Measurements from ENCODE around the gene MTUS2. TPM values are rescaled to one million over a fixed set of nuclear protein-coding genes. Genes with fewer than 3 reads are reported as not detected.

Gene MTUS2
- total RNA-seq, 1 experiment from 2014 or later: 0.24 TPM

- DNase-seq (ENCODE audit: low read depth): no peak
These were observed 632.9 kb downstream of the MTUS2 start for GRCh38 chr13:29452773-29453616.

- no peak for DNase-seq (ENCODE audit: low read depth)
These were observed 633.5 kb downstream of the MTUS2 start for GRCh38 chr13:29453617-29454011.

GRCh38 chr13:29454931-29455481 lies 634.9 kb downstream of the MTUS2 start:
- DNase-seq (ENCODE audit: low read depth): peak; percentile 66

- DNase-seq (ENCODE audit: low read depth): no peak
These were observed 636.3 kb downstream of the MTUS2 start for GRCh38 chr13:29456419-29456818.

- peak; percentile 86 for DNase-seq (ENCODE audit: low read depth)
These were observed 637.2 kb downstream of the MTUS2 start for GRCh38 chr13:29457299-29457698.

- no peak for DNase-seq (ENCODE audit: low read depth)
These were observed 638.3 kb downstream of the MTUS2 start for GRCh38 chr13:29458419-29458818.

- DNase-seq (ENCODE audit: low read depth): no peak
These were observed 639.7 kb downstream of the MTUS2 start for GRCh38 chr13:29459813-29460355.

- no peak for DNase-seq (ENCODE audit: low read depth)
These were observed 644.1 kb downstream of the MTUS2 start for GRCh38 chr13:29464105-29464679.

- DNase-seq (ENCODE audit: low read depth): peak; percentile 81
These were observed 645.7 kb downstream of the MTUS2 start for GRCh38 chr13:29465741-29466293.

- no peak for DNase-seq (ENCODE audit: low read depth)
These were observed 651.4 kb downstream of the MTUS2 start for GRCh38 chr13:29471551-29471950.

GRCh38 chr13:29472332-29472961 lies 652.3 kb downstream of the MTUS2 start:
- peak; percentile 53 for DNase-seq (ENCODE audit: low read depth)

GRCh38 chr13:29473166-29473565 lies 653.0 kb downstream of the MTUS2 start:
- DNase-seq (ENCODE audit: low read depth): no peak

GRCh38 chr13:29474991-29475390 lies 654.9 kb downstream of the MTUS2 start:
- DNase-seq (ENCODE audit: low read depth): peak; percentile 65

GRCh38 chr13:29476046-29476445 lies 655.9 kb downstream of the MTUS2 start:
- DNase-seq (ENCODE audit: low read depth): no peak

GRCh38 chr13:29479716-29480492 lies 659.8 kb downstream of the MTUS2 start:
- DNase-seq (ENCODE audit: low read depth): no peak

GRCh38 chr13:29480893-29481525 lies 660.9 kb downstream of the MTUS2 start:
- DNase-seq (ENCODE audit: low read depth): no peak

- DNase-seq (ENCODE audit: low read depth): no peak
These were observed 661.5 kb downstream of the MTUS2 start for GRCh38 chr13:29481603-29482002.

- DNase-seq (ENCODE audit: low read depth): no peak
These were observed 662.4 kb downstream of the MTUS2 start for GRCh38 chr13:29482504-29482903.

- no peak for DNase-seq (ENCODE audit: low read depth)
These were observed 663.1 kb downstream of the MTUS2 start for GRCh38 chr13:29483211-29483610.

GRCh38 chr13:29483623-29484022 lies 663.5 kb downstream of the MTUS2 start:
- DNase-seq (ENCODE audit: low read depth): no peak

- no peak for DNase-seq (ENCODE audit: low read depth)
These were observed 664.1 kb downstream of the MTUS2 start for GRCh38 chr13:29484236-29484635.

All from RPMI7951 (cell line).